ENCODE results near the gene PRLH.

DNA sequence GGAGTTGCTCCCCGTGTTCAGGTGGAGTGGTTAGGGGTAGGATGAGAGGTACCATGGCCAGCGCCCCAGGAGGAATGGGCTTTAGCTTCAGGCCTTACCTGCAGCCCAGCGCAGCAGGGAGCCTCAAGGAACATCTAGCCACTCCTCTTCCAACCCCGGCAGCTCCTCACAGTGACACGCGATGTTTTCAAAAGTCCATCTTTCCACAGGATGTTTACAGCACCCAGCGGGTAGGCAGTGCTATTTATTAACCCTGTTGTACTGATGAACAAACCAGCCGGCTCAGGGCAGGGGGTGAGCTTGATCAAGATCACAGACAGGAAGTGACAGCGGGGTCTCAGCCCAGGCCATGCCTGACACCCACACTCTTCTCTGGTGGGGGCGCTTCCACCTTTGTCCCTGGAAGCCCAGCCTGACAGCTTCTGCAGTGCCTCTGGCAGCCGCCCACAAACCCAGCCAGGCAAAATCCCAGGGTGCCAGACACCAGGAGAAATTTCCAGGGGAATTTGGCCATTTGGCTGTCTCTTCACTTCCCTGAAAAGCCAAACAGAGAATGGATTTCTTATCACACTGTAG lies 18.4 kb upstream of the PRLH start:
- TF ChIP-seq, protein P1, sequence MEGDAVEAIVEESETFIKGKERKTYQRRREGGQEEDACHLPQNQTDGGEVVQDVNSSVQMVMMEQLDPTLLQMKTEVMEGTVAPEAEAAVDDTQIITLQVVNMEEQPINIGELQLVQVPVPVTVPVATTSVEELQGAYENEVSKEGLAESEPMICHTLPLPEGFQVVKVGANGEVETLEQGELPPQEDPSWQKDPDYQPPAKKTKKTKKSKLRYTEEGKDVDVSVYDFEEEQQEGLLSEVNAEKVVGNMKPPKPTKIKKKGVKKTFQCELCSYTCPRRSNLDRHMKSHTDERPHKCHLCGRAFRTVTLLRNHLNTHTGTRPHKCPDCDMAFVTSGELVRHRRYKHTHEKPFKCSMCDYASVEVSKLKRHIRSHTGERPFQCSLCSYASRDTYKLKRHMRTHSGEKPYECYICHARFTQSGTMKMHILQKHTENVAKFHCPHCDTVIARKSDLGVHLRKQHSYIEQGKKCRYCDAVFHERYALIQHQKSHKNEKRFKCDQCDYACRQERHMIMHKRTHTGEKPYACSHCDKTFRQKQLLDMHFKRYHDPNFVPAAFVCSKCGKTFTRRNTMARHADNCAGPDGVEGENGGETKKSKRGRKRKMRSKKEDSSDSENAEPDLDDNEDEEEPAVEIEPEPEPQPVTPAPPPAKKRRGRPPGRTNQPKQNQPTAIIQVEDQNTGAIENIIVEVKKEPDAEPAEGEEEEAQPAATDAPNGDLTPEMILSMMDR (IDR thresholded peaks at IDR 0.05), result no peak
- no peak for TF ChIP-seq POLR2A (IDR thresholded peaks at IDR 0.05)
